ENCODE data around the gene MICA. TPM values are rescaled to one million over a fixed set of nuclear protein-coding genes. Genes with fewer than 3 reads are reported as not detected.

The MICA gene
- total RNA-seq (2014; rRNA removed; shearing (Covaris generic); ENCODE audit: low replicate concordance): not detected in 2 replicates

- Histone ChIP-seq H3K27ac (ENCODE audit: low read length) (no peak within 1 kb of the TSS), H2AFZ (ENCODE audit: low read length) (no peak within 1 kb of the TSS), H3K27me3 (ENCODE audit: low read length) (no peaks in the 10 kb centered on the region), H4K20me1 (ENCODE audit: insufficient read depth, low read depth, low read length) (no peaks in the 10 kb centered on the region), H3K4me1 (ENCODE audit: low read length) (peaks cover 6% of the 10 kb centered on the region), H3K9me3 (ENCODE audit: low read length) (no peaks in the 10 kb centered on the region), H3K4me3 (ENCODE audit: low read length) (no peak within 1 kb of the TSS), H3K9me2 (replicated peaks; ENCODE audit: insufficient read depth, low read length) (no peaks in the 10 kb centered on the region), H3K79me2 (ENCODE audit: low read length) (no peaks in the 10 kb centered on the region), H3K4me2 (ENCODE audit: low read depth, low read length, poor library complexity, severe bottlenecking) (no peak within 1 kb of the TSS), H3K36me3 (ENCODE audit: insufficient read depth, low read length) (no peaks in the 10 kb centered on the region), H3K9ac (ENCODE audit: low read length) (no peak within 1 kb of the TSS)
- DNase-seq: no peak
Observed at GRCh38 chr6:31403283-31404060, at the start of gene MICA. MICA (plus strand) TSS chr6:31403595; CDS start chr6:31403633, 38 bp downstream.

DNA sequence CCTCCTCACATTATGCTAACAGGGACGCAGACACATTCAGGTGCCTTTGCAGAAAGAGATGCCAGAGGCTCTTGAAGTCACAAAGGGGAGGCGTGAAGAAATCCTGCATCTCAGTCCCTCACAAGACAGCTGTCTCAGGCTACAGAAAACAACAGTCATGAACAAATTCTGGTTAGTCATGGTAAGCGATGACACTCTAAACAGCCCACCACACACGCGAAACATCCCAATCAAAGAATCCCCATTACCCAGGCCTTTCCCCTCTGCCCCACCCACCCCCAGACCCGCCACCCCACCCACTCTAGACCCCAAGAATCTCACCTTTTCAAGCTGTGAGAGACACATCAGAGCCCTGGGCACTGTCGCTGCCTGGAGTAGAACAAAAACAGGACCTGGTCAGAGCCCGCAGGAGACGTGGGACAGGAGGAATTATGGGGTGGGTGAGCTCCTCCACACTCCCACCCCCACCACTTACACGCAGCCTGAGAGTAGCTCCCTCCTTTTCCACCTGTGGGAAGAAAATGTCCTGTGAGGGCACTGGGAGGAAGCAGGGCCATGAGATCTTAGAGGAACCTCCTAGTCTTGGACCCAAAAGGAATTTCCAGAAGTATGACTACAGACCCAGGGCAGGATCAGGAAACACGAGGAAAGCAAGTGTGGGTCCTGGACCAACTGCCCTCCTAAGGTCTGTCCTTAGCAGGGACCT lies 49.1 kb upstream of the MICA start:
- H3K27ac ChIP-seq (ENCODE audit: low read length): no peak overlapping the region

GRCh38 chr6:31354864-31355582 lies 48.4 kb upstream of the MICA start:
- no peak for DNase-seq
- Histone ChIP-seq H3K9ac (ENCODE audit: low read length) (peak overlapping the region; percentile 93; the same call in 1 of the 2 replicates), H2AFZ (ENCODE audit: low read length) (no peak overlapping the region), H3K36me3 (ENCODE audit: insufficient read depth, low read length) (peaks cover 13% of the 10 kb centered on the region), H4K20me1 (ENCODE audit: insufficient read depth, low read depth, low read length) (peaks cover 14% of the 10 kb centered on the region; the same call in 1 of the 2 replicates), H3K4me3 (ENCODE audit: low read length) (peak overlapping the region; percentile 88; the same call in 1 of the 2 replicates), H3K9me3 (ENCODE audit: low read length) (no peaks in the 10 kb centered on the region), H3K79me2 (ENCODE audit: low read length) (no peaks in the 10 kb centered on the region), H3K9me2 (replicated peaks; ENCODE audit: insufficient read depth, low read length) (no peaks in the 10 kb centered on the region), H3K27me3 (ENCODE audit: low read length) (no peaks in the 10 kb centered on the region), H3K4me2 (ENCODE audit: low read depth, low read length, poor library complexity, severe bottlenecking) (peak overlapping the region; percentile 79), H3K4me1 (ENCODE audit: low read length) (peaks cover 46% of the 10 kb centered on the region), H3K27ac (ENCODE audit: low read length) (no peak overlapping the region)

More for the DNA sequence above, 49.1 kb upstream of the MICA start:
- peaks cover 13% of the 10 kb centered on the region for H3K36me3 ChIP-seq (ENCODE audit: insufficient read depth, low read length)
- no peak overlapping the region for H3K4me3 ChIP-seq (ENCODE audit: low read length)
- no peak overlapping the region for H3K9ac ChIP-seq (ENCODE audit: low read length)
- H3K4me1 ChIP-seq (ENCODE audit: low read length): peaks cover 46% of the 10 kb centered on the region
- H3K4me2 ChIP-seq (ENCODE audit: low read depth, low read length, poor library complexity, severe bottlenecking): peak overlapping the region; percentile 11
- no peaks in the 10 kb centered on the region for H3K9me2 ChIP-seq (replicated peaks; ENCODE audit: insufficient read depth, low read length)
- H4K20me1 ChIP-seq (ENCODE audit: insufficient read depth, low read depth, low read length): peaks cover 14% of the 10 kb centered on the region; the same call in 1 of the 2 replicates
- H3K79me2 ChIP-seq (ENCODE audit: low read length): no peaks in the 10 kb centered on the region
- H2AFZ ChIP-seq (ENCODE audit: low read length): no peak overlapping the region
- no peaks in the 10 kb centered on the region for H3K9me3 ChIP-seq (ENCODE audit: low read length)
- DNase-seq: peak; percentile 38
- H3K27me3 ChIP-seq (ENCODE audit: low read length): no peaks in the 10 kb centered on the region

- H3K4me3 ChIP-seq (ENCODE audit: low read length): peak overlapping the region; percentile 88
- H3K27ac ChIP-seq (ENCODE audit: low read length): no peak overlapping the region
- H3K9me2 ChIP-seq (replicated peaks; ENCODE audit: insufficient read depth, low read length): no peaks in the 10 kb centered on the region
- H4K20me1 ChIP-seq (ENCODE audit: insufficient read depth, low read depth, low read length): peaks cover 14% of the 10 kb centered on the region; the same call in 1 of the 2 replicates
- H3K9me3 ChIP-seq (ENCODE audit: low read length): no peaks in the 10 kb centered on the region
- no peak for DNase-seq
- H3K79me2 ChIP-seq (ENCODE audit: low read length): no peaks in the 10 kb centered on the region
- peaks cover 42% of the 10 kb centered on the region for H3K4me1 ChIP-seq (ENCODE audit: low read length)
- peaks cover 13% of the 10 kb centered on the region for H3K36me3 ChIP-seq (ENCODE audit: insufficient read depth, low read length)
- H2AFZ ChIP-seq (ENCODE audit: low read length): no peak overlapping the region
- no peaks in the 10 kb centered on the region for H3K27me3 ChIP-seq (ENCODE audit: low read length)
- H3K9ac ChIP-seq (ENCODE audit: low read length): peak overlapping the region; percentile 93
- peak overlapping the region; percentile 79 for H3K4me2 ChIP-seq (ENCODE audit: low read depth, low read length, poor library complexity, severe bottlenecking)
Observed at GRCh38 chr6:31355583-31355948, 47.8 kb upstream of the MICA start.

DNA sequence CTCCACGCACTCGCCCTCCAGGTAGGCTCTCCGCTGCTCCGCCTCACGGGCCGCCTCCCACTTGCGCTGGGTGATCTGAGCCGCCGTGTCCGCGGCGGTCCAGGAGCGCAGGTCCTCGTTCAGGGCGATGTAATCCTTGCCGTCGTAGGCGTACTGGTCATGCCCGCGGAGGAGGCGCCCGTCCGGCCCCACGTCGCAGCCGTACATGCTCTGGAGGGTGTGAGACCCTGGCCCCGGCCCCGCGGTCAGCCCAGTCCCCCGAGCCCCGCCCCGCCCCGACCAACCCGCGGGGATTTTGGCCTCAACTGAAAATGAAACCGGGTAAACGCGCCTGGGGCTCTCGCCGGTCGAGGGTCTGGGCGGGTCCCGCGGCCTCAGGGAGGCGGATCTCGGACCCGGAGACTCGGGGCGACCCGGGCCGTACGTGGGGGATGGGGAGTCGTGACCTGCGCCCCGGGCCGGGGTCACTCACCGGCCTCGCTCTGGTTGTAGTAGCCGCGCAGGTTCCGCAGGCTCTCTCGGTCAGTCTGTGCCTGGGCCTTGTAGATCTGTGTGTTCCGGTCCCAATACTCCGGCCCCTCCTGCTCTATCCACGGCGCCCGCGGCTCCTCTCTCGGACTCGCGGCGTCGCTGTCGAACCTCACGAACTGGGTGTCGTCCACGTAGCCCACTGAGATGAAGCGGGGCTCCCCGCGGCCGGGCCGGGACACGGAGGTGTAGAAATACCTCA lies 47.0 kb upstream of the MICA start:
- Histone ChIP-seq H3K9me2 (replicated peaks; ENCODE audit: insufficient read depth, low read length) (no peaks in the 10 kb centered on the region), H4K20me1 (ENCODE audit: insufficient read depth, low read depth, low read length) (peaks cover 14% of the 10 kb centered on the region; the same call in 1 of the 2 replicates), H3K27ac (ENCODE audit: low read length) (peak overlapping the region; percentile 69), H3K9me3 (ENCODE audit: low read length) (no peaks in the 10 kb centered on the region), H3K79me2 (ENCODE audit: low read length) (no peaks in the 10 kb centered on the region), H3K9ac (ENCODE audit: low read length) (peak overlapping the region; percentile 93), H3K4me3 (ENCODE audit: low read length) (peak overlapping the region; percentile 88), H3K4me2 (ENCODE audit: low read depth, low read length, poor library complexity, severe bottlenecking) (peak overlapping the region; percentile 79), H3K27me3 (ENCODE audit: low read length) (no peaks in the 10 kb centered on the region), H3K4me1 (ENCODE audit: low read length) (peaks cover 34% of the 10 kb centered on the region), H2AFZ (ENCODE audit: low read length) (peak overlapping the region; percentile 50; the same call in 1 of the 2 replicates), H3K36me3 (ENCODE audit: insufficient read depth, low read length) (peaks cover 13% of the 10 kb centered on the region)
- peak; percentile 67 for DNase-seq

DNA sequence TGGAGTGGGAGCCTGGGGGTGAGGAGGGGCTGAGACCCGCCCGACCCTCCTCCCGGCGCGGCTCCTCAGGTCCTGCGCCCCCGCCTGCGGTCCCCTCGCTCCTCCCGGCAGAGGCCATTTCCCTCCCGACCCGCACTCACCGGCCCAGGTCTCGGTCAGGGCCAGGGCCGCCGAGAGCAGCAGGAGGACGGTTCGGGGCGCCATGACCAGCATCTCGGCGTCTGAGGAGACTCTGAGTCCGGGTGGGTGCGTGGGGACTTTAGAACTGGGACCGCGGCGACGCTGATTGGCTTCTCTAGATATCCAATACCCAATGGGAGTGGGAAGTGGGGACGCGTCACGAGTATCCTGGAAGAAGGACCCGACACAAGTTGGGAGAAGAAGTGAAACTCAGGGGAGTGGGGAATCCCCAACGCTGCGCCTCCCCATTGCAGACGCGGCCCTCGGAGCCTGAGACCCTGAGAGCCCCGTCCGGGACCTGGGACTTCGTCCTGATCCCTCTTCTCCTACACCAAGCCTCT lies 46.4 kb upstream of the MICA start, which contains the start of gene HLA-B:
Gene HLA-B, minus strand, starts transcription at position 234 of the 521 bp plus-strand sequence. Its CDS starts 21 bp downstream, at position 213.
- no peaks in the 10 kb centered on the region for H3K79me2 ChIP-seq (ENCODE audit: low read length)
- peaks cover 14% of the 10 kb centered on the region; the same call in 1 of the 2 replicates for H4K20me1 ChIP-seq (ENCODE audit: insufficient read depth, low read depth, low read length)
- peaks cover 13% of the 10 kb centered on the region for H3K36me3 ChIP-seq (ENCODE audit: insufficient read depth, low read length)
- H3K27ac ChIP-seq (ENCODE audit: low read length): peak within 1 kb of the TSS; percentile 69
- H3K9me3 ChIP-seq (ENCODE audit: low read length): no peaks in the 10 kb centered on the region
- H3K27me3 ChIP-seq (ENCODE audit: low read length): no peaks in the 10 kb centered on the region
- H3K9me2 ChIP-seq (replicated peaks; ENCODE audit: insufficient read depth, low read length): no peaks in the 10 kb centered on the region
- H2AFZ ChIP-seq (ENCODE audit: low read length): peak within 1 kb of the TSS; percentile 86
- peaks cover 31% of the 10 kb centered on the region for H3K4me1 ChIP-seq (ENCODE audit: low read length)
- peak within 1 kb of the TSS; percentile 79 for H3K4me2 ChIP-seq (ENCODE audit: low read depth, low read length, poor library complexity, severe bottlenecking)
- peak within 1 kb of the TSS; percentile 88 for H3K4me3 ChIP-seq (ENCODE audit: low read length)
- DNase-seq: peak; percentile 95
- peak within 1 kb of the TSS; percentile 93 for H3K9ac ChIP-seq (ENCODE audit: low read length)

DNA sequence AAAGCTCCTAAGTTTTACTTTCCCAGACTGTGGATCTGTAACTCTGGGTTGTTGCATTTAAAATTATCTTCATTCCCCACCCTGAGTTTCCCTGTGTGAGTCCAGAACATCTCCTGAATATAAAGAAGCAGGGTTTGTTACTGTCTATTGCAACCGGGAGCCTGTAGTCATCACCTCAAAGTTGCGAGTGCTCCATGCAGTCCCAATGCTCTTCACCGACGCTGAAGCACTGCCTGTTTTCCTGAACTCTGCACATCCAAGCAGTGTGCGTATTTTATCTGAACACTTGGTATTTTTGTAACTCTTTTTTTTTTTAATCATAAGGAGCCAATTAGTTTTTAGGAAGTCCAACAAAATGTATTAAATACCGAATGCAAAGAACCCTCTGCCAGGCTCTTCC lies 45.5 kb upstream of the MICA start:
- Histone ChIP-seq H3K4me3 (ENCODE audit: low read length) (peak overlapping the region; percentile 88; the same call in 1 of the 2 replicates), H3K27ac (ENCODE audit: low read length) (no peak overlapping the region), H3K79me2 (ENCODE audit: low read length) (no peaks in the 10 kb centered on the region), H4K20me1 (ENCODE audit: insufficient read depth, low read depth, low read length) (peaks cover 14% of the 10 kb centered on the region; the same call in 1 of the 2 replicates), H3K9me2 (replicated peaks; ENCODE audit: insufficient read depth, low read length) (no peaks in the 10 kb centered on the region), H3K27me3 (ENCODE audit: low read length) (no peaks in the 10 kb centered on the region), H3K9me3 (ENCODE audit: low read length) (no peaks in the 10 kb centered on the region), H3K9ac (ENCODE audit: low read length) (peak overlapping the region; percentile 93), H2AFZ (ENCODE audit: low read length) (0 out of 2 replicates have a peak overlapping the region, but pooled peaks have one; percentile 14), H3K4me2 (ENCODE audit: low read depth, low read length, poor library complexity, severe bottlenecking) (peak overlapping the region; percentile 79), H3K36me3 (ENCODE audit: insufficient read depth, low read length) (peaks cover 13% of the 10 kb centered on the region), H3K4me1 (ENCODE audit: low read length) (peaks cover 31% of the 10 kb centered on the region)
- no peak for DNase-seq
